Astrocyte of the hippocampus (primary cell): ENCODE data around the gene GOLT1A.
"Not testable (repeated sequence)": the region's sequence is repeated elsewhere in the genome, so short reads cannot be mapped to it uniquely, and the experiment has no call there.

Experiments
- DNase-seq: peaks from one replicate; pipeline ENCODE4 v3.0.0; 2011; ENCODE audit warnings: low read depth, low spot score

Gene GOLT1A

DNA sequence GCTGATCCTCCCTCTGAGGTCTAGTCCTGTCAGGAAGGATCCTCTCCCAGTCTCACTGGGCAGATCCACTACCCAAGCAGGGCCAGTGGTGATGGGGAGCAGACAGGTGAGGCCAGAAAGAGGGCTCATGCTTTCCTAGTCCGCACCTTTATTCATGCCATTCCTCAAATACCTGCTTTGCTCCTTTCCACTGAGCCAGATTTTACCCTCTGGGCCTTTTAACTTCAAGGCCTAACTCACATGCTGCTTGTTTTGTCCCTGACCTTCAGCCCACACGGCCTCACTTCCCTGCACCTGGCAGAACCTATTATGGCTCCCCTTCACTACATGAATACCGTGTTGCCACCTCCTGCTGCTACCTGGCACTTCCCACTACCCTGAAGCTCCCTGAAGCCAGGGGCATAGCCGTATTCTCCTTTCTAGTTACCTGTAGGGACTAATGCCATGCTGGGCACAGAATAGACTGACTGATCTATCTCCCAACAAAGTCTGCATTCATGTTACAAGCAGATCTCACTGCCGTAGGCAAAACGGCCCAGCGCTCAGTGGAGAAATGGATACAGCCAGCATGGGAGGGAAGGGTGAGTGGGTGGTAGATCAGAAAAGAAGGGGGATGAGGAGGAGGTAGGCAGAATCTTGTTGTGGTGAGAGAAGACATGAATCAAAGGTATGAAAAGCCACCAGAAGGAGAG is 36.1 kb upstream of the GOLT1A start:
- DNase-seq, result no peak

DNA sequence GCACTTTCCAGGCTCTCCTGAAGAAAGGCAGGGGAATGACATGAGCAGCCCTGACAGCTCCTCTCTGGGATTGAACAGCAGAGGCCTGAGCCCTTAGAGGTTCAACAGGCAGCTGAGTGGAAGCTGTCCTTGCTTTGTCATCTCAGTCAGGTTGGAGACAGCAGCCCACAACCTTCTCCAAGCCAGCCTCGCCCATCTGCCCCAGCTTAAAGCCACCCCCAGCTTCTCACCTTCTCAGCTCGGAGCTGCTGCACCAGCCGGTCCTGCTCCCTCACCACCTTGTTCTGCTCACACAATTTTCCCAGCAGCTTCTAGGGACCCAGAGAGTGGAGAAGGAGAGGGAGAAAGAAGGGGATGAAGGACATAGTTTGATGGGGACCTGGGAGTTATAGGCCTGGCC is 35.2 kb upstream of the GOLT1A start:
- no peak for DNase-seq

GRCh38 chr1:204246876-204247275 is 33.1 kb upstream of the GOLT1A start:
- no peak for DNase-seq

GRCh38 chr1:204242920-204243319 is 29.1 kb upstream of the GOLT1A start:
- DNase-seq, result no peak

- no peak for DNase-seq
Observed at GRCh38 chr1:204241914-204242313, 28.1 kb upstream of the GOLT1A start.

GRCh38 chr1:204241050-204241449 is 27.3 kb upstream of the GOLT1A start:
- no peak for DNase-seq

DNA sequence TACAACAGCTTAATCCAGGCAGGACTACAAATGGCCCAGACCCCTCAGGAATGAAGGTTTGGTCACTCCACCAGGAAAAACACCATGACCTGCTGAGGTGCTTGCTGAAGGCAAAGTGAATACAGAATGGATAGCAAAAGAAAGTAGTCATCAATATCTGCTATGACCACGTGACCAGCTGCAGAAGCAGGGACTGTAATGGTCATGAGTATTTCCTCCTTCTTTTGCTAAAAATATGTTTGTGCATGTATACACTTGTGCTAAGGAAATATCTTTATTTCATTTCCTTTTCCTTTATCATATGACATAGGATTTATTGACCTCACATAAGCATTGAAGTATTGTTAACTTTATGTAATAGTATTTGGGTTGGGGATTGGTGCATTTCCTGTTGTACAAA is 26.4 kb upstream of the GOLT1A start:
- no peak for DNase-seq

DNA sequence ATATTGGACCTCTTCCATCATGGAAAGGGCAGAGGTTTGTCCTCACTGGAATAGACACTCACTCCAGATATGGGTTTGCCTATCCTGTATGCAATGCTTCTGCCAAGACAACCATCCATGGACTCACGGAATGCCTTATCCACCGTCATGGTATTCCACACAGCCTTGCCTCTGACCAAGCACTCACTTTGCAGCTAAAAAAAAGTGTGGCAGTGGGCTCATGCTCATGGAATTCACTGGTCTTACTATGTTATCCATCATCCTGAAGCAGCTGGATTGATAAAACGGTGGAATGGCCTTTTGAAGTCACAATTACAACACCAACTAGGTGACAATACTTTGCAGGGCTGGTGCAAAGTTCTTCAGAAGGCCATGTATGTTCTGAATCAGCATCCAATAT is 25.6 kb upstream of the GOLT1A start:
- DNase-seq, result not testable (repeated sequence)

DNA sequence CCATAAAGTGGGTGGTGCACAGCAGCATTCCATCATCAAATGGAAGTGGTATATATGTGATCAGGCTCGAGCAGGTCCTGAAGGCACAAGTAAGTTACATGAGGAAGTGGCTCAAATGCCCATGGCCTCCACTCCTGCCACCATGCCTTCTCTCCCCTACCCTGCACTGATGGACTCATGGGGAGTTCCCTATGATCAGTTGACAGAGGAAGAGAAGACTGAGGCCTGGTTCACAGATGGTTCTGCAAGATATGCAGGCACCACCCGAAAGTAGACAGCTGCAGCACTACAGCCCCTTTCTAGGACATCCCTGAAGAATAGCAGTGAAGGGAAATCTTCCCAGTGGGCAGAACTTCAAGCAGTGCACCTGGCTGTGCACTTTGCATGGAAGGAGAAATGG is 24.7 kb upstream of the GOLT1A start:
- DNase-seq, result not testable (repeated sequence)

DNA sequence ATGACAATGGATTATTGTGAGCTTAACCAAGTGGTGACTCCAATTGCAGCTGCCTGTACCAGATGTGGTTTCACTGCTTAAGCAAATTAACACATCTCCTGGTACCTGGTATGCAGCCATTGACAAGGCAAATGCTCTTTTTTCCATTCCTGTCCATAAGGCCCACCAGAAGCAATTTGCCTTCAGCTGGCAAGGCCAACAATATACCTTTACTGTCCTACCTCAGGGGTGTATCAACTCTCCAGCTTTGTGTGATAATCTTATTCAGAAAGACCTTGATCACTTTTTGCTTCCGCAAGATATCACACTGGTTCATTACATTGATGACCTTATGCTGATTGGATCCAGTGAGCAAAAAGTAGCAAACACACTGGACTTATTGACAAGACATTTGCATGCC is 23.7 kb upstream of the GOLT1A start:
- not testable (repeated sequence) for DNase-seq

- DNase-seq, result no peak
Observed at GRCh38 chr1:204232526-204232925, 18.7 kb upstream of the GOLT1A start.

DNA sequence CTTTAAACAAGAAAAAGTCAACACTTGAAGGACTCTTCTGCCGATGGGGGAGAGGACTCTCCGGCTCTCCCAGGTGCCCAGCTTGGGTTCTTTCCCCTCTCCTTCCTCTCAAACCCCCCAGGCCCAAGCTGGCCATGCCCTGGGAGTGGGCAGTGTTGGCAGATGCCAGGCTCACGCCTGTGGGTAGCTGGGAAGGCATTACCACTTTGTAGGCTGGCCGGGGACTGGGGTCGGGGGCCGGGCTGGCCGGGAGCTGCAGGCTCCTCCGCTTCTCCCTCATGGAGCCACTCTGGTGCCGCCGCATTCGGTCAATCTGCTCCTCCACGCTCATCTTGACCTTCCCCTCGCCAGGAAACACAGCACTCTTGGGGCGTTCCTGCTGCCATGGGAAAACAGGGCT is 16.4 kb upstream of the GOLT1A start:
- no peak for DNase-seq

- DNase-seq, result no peak
Observed at GRCh38 chr1:204228896-204229295, 15.1 kb upstream of the GOLT1A start.

DNA sequence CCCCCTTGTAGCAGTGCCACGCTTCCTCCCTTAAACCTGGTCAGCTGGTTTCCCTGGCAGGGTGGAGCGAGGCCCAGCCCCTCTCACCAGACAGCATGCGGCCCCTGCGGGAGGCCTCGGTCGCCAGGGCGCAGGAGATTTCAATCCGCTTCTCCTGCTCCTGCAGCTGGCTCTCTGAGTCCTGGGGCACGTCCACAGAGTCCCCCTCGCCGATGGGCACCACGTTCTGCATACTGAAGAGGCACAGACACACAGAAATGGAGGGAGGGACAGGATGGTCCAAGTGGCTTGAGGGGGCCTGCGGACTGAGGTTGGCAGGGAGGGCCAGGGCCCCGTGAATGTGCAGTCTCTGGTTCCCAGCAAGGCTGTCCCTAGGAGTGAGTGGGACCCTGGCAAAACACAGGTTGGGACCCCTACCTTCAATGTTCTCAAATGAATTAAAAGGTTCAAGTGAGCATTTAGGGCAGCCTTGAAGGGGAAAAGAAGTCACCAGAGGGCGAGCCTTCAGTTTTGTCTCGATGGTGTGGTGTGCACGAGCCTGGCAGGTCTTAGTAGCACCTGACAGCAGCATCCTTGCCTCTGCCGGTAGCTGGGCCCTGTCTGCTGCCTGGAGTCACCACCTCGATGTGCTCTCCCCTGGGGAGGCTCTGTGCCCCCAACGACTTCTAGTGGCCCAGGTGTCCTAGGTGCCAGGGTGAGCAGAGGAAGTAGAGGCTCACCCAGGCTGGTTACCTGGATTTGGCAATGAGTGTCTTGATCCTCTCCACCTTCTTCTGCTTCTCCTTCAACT is 14.4 kb upstream of the GOLT1A start:
- DNase-seq, result no peak

GRCh38 chr1:204227351-204227750 is 13.6 kb upstream of the GOLT1A start:
- no peak for DNase-seq

GRCh38 chr1:204225841-204226735 is 12.3 kb upstream of the GOLT1A start:
- DNase-seq, result peak; percentile 46

DNA sequence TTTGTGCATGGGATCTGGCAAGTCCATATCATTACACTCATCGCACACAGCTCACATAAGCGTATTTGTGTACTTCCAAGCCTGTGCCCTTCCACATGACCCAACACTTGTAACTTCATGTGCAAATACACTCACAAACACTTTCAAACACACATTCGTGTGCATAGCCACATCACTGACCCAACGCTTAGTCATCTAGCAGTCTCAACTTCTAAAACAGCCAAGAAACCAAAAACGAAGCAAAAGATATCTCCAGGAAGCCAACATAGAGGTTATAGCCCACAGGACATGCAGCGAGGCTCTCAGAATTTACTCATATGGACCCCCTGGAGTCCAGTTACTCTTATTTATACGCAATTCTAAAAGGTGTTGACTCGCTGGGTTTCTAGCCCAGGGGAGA is 10.9 kb upstream of the GOLT1A start:
- no peak for DNase-seq

DNA sequence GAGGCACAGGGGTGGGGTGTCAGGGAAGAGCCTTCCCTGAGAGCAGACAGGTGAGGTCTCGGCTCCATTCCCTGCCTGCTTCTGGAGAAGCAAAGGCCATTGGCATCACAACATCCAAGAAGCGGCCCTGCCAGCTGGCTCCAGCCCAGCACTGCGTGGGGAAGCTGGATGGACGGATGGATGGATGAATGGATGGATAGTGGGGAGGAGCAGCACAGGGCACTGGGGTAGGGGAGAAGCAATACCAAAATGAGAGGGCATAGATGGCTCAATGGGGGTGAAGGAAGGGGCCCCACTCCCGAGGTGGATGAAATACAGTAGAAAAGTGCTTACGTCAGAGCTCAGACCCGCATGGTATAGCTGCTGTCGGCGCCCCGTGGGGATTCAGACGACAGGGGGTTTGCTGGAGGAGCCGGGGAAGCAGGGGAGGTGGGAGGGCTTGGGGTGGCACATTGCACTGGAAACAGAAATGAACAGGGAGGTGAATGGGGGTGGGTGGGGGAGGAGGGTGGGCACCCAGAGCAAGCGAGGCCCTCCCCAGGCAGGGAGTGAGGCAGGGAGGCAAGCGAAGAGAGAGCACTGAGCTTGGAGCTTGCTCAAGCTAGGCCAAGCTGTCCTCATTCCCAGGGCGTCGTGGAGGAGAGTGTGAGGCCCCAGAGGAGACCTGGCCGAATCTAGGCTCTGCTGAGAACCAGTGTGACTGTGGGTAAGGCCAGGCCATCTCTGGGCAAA is 9.5 kb upstream of the GOLT1A start:
- DNase-seq, result no peak

DNA sequence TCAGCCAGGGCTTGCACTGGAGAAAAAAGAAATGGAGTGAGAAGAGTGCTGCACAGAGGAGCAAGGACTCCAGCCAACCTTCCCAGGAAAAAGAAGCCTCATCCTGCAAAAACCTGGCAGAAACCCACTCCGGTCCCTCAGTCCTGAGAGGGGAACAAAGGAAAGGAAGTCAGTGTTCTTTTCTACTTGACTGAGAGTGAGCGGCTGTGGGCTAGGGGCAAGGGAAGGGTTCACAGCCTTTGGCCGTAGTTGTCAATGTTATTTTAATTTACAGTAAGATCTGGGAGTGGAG is 8.9 kb upstream of the GOLT1A start:
- no peak for DNase-seq

DNA sequence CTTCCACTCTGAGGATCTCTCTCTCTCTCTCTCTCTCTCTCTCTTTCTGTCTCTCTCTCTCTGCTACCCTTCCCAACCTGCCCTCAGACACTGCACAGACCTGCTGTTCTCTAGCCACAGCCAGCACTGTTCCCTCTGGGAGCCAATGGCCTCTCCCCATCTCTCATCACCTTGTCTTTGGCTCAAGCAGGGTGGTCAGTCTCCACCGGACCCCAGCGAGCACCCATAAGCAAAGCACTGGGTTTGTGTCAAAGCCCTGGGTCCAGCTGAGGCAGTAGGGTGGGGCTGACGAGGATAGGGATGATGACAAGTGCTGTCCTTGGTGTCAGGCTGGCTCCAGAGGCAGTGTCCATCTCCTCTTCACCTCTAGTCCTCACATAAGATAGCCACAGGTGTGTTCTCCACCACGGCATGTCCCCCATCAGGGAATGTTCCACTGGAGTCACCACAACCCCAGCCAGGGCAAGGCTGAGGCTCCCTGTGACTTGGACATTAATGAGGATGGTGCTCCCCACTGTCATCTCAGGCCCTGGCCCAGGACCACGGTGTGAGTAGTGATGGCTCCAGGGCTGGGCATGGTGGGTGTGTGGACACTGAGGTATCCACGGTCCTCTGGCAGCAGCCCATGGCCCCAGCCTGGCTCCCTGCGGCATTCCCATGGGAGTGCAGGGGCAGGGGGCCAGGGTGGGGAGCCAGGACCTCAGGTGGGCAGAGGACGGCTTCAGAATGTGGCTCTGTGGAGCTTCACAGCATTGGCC is 8.4 kb upstream of the GOLT1A start:
- DNase-seq, result no peak

DNA sequence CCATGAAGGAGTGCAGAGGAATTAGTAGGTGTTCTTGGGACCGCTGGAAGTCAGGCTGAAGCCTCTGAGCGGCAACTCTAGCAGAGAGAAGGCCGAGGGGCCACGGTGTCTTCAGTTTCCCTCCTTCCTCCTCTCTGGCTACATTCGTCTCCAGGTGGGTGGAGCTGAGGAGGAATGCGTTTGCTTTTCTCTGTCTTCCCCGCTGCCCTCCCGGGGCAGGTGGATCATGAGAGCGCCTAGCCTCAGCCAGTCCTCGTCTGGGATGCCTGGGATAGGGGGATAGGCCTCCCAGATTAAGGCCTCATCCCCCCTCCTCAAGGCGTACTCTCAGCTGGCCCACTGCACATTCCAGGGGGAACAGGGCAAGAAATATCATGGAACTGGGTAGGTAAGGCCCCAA is 7.5 kb upstream of the GOLT1A start:
- DNase-seq, result no peak
